GM21825 (cell line): Measurements from ENCODE around the gene CCNL1.

ENCODE experiments used
- ATAC-seq: cut with Tn5 transposase; IDR thresholded peaks from one replicate; pipeline ENCODE4 v1.9.1; 2021; ENCODE audit warnings: mild to moderate bottlenecking, moderate library complexity; ENCODE audit not compliant: unreplicated experiment

CCNL1 gene

GRCh38 chr3:157147099-157147803, 12.7 kb downstream of the CCNL1 start:
- ATAC-seq = no peak

GRCh38 chr3:157145606-157146322, 14.2 kb downstream of the CCNL1 start:
- ATAC-seq = no peak

- ATAC-seq = no peak
Observed at GRCh38 chr3:157142315-157142714, 17.6 kb downstream of the CCNL1 start.

GRCh38 chr3:157139938-157140534, 19.9 kb downstream of the CCNL1 start:
- no peak for ATAC-seq

DNA sequence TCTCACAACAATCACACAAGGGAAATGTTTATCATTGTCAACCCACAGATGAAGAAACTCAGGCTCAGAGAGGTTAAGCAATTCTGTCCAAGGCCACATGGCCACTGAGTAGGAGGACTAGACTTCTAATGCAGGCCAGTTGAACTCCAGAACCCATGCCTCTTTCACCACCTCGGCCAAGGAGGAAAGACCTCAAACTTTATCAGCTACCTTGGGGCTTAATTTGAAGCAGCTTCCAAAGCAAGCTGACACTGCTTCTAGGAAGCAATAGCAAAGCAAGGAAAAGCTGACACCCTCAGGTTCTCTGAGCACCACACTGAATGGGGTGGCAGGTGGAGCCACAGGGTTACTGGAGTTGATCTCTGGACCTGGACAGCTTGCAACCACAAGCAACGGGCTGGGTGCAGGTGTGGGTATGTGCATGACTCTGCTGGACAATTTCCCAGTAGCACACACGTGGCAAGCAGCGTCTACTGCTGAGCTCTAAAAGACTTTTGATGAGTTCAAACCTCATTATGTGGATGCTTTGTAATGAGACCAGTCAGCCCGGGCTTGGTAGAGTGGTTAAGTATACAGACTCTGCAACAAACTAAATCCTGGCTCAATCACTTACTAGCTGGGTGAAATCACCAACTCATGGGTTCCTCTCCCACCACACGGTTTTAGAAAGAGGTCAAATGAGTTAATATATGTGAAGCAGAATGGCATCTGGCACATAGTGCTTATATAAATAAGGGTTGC, 23.1 kb downstream of the CCNL1 start:
- no peak for ATAC-seq

DNA sequence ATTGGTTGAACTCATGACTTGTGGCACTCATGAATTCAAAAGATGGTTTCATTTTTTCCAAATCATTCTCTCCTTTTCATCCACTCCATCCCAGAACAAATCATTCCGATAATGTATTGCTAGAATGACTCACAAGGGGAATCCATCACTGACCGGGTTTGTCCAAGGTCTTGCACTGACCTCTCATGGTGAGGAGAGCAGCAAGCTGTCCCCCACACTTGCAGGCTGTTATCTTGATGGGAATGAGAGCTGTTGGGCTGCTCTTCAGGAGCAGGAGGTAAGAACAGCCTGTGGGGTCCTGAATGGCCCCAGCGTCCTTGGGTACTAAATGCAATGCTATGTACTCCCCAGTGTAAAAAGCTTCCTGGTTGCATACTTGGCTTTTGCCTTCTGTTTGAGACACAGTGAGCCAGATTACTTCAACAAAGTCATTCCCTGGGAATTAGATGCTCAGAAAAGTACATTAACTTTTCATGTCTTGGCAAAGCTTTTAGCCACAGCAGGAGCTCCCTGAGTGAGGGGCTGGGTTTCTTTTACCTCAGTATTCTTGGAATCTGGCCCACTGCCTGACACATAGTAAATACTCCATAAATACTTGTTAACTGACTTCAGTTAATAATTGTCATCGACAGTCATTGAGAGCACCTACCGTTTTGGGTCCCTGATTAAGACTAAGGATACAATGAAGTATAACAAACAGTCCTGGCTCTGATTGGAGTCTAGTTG, 24.1 kb downstream of the CCNL1 start:
- ATAC-seq = no peak

DNA sequence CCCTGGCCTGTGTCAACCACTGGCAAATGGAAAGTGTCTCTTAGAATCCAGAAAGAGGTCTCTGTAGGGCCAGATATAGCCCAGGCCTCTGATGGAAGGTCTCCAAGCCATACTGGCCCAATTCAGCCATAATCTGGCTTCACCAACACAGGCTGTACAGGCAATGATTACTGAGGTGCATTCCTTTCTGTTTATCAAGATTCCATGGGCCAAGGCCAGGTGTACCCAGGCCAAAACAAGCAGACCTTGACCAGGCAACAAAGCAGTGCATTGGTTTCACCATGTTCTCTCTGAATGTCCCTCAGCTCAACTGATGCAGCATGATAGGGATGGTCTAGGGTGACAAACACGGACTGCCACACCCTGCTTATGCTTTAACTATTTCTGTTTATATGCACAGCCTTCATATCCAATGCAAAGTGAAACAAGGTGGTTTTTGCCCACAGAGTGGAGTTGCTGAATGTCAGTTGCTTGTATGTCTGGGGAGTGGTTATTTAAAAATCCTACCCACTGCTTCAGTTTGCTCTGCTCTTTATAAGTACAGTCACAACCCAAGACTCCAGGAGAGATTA, 25.2 kb downstream of the CCNL1 start:
- ATAC-seq = peak; percentile 57

- no peak for ATAC-seq
Observed at GRCh38 chr3:157133434-157134320, 26.3 kb downstream of the CCNL1 start.

DNA sequence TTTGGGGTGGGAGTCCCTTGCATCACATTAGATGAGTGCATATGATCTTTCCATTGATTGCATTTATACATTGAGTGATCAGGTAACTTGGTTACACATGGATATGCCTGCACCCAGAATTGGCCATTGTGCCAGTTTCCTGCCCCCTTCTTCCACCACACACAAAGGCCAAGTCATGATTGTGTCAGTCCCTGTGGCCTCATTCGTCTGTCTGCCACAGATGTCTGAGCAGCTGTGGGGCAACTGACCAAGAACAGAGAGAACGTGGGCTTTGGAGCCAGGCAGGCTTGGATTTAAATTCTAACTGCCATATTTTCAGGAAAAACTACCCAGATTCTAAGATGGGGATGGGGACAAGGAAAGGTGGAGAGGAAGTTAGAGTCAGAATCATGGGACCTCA, 27.0 kb downstream of the CCNL1 start:
- ATAC-seq = no peak

- no peak for ATAC-seq
Observed at GRCh38 chr3:157132341-157132740, 27.6 kb downstream of the CCNL1 start.

DNA sequence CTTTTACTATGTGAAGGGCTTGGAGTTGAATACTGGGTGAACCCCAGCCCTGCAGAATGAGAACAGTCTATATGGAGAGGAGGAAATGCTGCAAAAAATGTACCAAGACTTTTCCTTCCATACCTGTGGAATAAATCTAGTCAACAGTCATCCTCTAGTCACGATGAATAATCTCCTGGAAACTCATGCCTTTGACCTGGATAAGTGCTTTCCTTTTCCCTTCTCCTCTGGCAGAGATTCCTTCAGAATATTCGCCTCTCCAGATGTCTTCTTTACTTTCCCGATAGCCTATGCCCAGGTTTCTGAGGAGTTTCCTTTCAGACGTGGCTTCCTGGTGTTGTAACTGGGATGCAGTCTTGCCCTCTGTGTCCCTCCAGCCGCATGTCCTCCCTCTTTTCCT, 28.1 kb downstream of the CCNL1 start:
- ATAC-seq = no peak

- no peak for ATAC-seq
Observed at GRCh38 chr3:157130467-157131251, 29.3 kb downstream of the CCNL1 start.

DNA sequence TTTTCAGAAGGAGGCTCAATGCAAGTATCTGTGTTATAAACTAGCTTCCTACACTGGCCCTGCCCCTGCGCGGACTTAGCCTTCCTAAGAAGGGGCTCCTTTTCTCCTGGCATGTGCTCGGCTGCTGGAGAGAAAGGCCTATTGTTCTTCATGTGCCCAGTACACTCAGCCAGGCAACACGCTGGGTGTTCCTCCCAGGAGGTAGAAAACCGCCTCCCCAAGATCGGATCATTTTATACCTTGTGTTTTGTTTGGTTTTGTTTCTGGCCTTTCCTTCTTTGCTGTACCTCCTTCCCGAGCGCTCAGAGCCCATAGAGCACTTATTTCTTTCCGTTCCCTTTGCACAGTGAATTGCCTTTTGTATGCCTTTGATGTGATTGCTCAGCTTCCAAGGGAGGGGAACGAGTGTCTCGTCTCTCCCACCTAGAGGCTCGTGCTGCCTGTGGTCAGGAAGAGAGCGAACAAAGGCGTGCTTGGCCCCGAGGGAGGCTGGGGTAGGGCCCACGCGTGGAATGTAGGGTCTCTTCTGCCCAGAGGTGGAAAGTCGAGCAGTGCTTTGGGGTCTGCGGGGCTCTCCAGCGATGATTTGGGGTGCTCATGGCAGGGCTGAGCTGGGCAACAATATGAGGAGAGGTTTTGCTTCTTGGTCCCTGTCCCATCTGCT, 30.0 kb downstream of the CCNL1 start:
- ATAC-seq = no peak

GRCh38 chr3:157128771-157129681, 30.9 kb downstream of the CCNL1 start:
- ATAC-seq = peak; percentile 21

- peak; percentile 57 for ATAC-seq
Observed at GRCh38 chr3:157127831-157128767, 31.8 kb downstream of the CCNL1 start.

GRCh38 chr3:157127268-157127667, 32.7 kb downstream of the CCNL1 start:
- no peak for ATAC-seq
